Pulmonary artery endothelial cell (primary cell): ENCODE results near the gene CNTNAP3. TPM values are rescaled to one million over a fixed set of nuclear protein-coding genes. Genes with fewer than 3 reads are reported as not detected.
"Not testable (repeated sequence)": the region's sequence is repeated elsewhere in the genome, so short reads cannot be mapped to it uniquely, and the experiment has no call there.

Experiments
- DNase-seq: peaks from one replicate; pipeline ENCODE4 v3.0.0-alpha.2; 2011; ENCODE audit warnings: low read depth, low spot score
- total RNA-seq: library from RNA; depleted of rRNA; stranded (reverse); fragments of >200 nt; gene quantifications from 2 replicates; pipeline ENCODE4 v1.2.3, GENCODE V29; 2014

Gene CNTNAP3
- total RNA-seq: 61.0 and 98.1 TPM in 2 replicates

GRCh38 chr9:39287980-39288379 lies at the start of gene CNTNAP3:
Gene CNTNAP3 (minus strand): TSS chr9:39288167. CDS start chr9:39288064, 103 bp downstream.
- DNase-seq: not testable (repeated sequence)

- DNase-seq: not testable (repeated sequence)
These were observed 8.0 kb downstream of the CNTNAP3 start for GRCh38 chr9:39279995-39280394.

GRCh38 chr9:39242513-39242912 lies 45.5 kb downstream of the CNTNAP3 start:
- DNase-seq: not testable (repeated sequence)

- not testable (repeated sequence) for DNase-seq
These were observed 55.6 kb downstream of the CNTNAP3 start for GRCh38 chr9:39232130-39232991.

- DNase-seq: not testable (repeated sequence)
These were observed 72.0 kb downstream of the CNTNAP3 start for GRCh38 chr9:39215976-39216375.

GRCh38 chr9:39209773-39210172 lies 78.2 kb downstream of the CNTNAP3 start:
- DNase-seq: not testable (repeated sequence)

- DNase-seq: not testable (repeated sequence)
These were observed 81.3 kb downstream of the CNTNAP3 start for GRCh38 chr9:39206643-39207042.

- not testable (repeated sequence) for DNase-seq
These were observed 82.1 kb downstream of the CNTNAP3 start for GRCh38 chr9:39205842-39206241.

- not testable (repeated sequence) for DNase-seq
These were observed 87.6 kb downstream of the CNTNAP3 start for GRCh38 chr9:39200412-39200811.

GRCh38 chr9:39198000-39198709 lies 89.8 kb downstream of the CNTNAP3 start:
- not testable (repeated sequence) for DNase-seq

- DNase-seq: not testable (repeated sequence)
These were observed 116.6 kb downstream of the CNTNAP3 start for GRCh38 chr9:39171370-39171769.

GRCh38 chr9:39157714-39158113 lies 130.3 kb downstream of the CNTNAP3 start:
- DNase-seq: not testable (repeated sequence)

- DNase-seq: not testable (repeated sequence)
These were observed 155.0 kb downstream of the CNTNAP3 start for GRCh38 chr9:39132826-39133552.

- not testable (repeated sequence) for DNase-seq
These were observed 166.6 kb downstream of the CNTNAP3 start for GRCh38 chr9:39121401-39121800.

- DNase-seq: not testable (repeated sequence)
These were observed 176.2 kb downstream of the CNTNAP3 start for GRCh38 chr9:39111746-39112145.

- no peak for DNase-seq
These were observed 179.8 kb downstream of the CNTNAP3 start for GRCh38 chr9:39108145-39108544.

GRCh38 chr9:39097208-39097607 lies 190.8 kb downstream of the CNTNAP3 start:
- not testable (repeated sequence) for DNase-seq

GRCh38 chr9:39085311-39085710 lies 202.7 kb downstream of the CNTNAP3 start:
- DNase-seq: not testable (repeated sequence)

- not testable (repeated sequence) for DNase-seq
These were observed 205.4 kb downstream of the CNTNAP3 start for GRCh38 chr9:39082574-39082973.

- not testable (repeated sequence) for DNase-seq
These were observed 207.9 kb downstream of the CNTNAP3 start for GRCh38 chr9:39080081-39080480.

GRCh38 chr9:39078621-39079256 lies 209.2 kb downstream of the CNTNAP3 start:
- DNase-seq: not testable (repeated sequence)
